Measurements from ENCODE around the gene NUP42.
"Not testable (repeated sequence)": the region's sequence is repeated elsewhere in the genome, so short reads cannot be mapped to it uniquely, and the experiment has no call there.

NUP42 gene

GRCh38 chr7:23181684-23182553, at the start of gene NUP42:
Gene NUP42 (plus strand): TSS chr7:23182048. CDS start chr7:23182086, 38 bp downstream.
- peak; percentile 100 for DNase-seq (ENCODE audit: low read depth)

- DNase-seq (ENCODE audit: low read depth) = no peak
Observed at GRCh38 chr7:23133797-23134196, 48.1 kb upstream of the NUP42 start.

- no peak for DNase-seq (ENCODE audit: low read depth)
Observed at GRCh38 chr7:23135755-23136154, 46.1 kb upstream of the NUP42 start.

GRCh38 chr7:23136216-23136615, 45.6 kb upstream of the NUP42 start:
- peak; percentile 14 for DNase-seq (ENCODE audit: low read depth)

- no peak for DNase-seq (ENCODE audit: low read depth)
Observed at GRCh38 chr7:23157679-23158078, 24.2 kb upstream of the NUP42 start.

GRCh38 chr7:23158546-23158945, 23.3 kb upstream of the NUP42 start:
- DNase-seq (ENCODE audit: low read depth) = no peak

- DNase-seq (ENCODE audit: low read depth) = no peak
Observed at GRCh38 chr7:23161482-23161881, 20.4 kb upstream of the NUP42 start.

GRCh38 chr7:23164846-23165245, 17.0 kb upstream of the NUP42 start:
- DNase-seq (ENCODE audit: low read depth) = no peak

- no peak for DNase-seq (ENCODE audit: low read depth)
Observed at GRCh38 chr7:23165316-23165715, 16.5 kb upstream of the NUP42 start.

GRCh38 chr7:23167691-23168090, 14.2 kb upstream of the NUP42 start:
- no peak for DNase-seq (ENCODE audit: low read depth)

GRCh38 chr7:23168111-23168885, 13.6 kb upstream of the NUP42 start:
- no peak for DNase-seq (ENCODE audit: low read depth)

- no peak for DNase-seq (ENCODE audit: low read depth)
Observed at GRCh38 chr7:23175938-23176337, 5.9 kb upstream of the NUP42 start.

GRCh38 chr7:23183279-23184012, 1.6 kb downstream of the NUP42 start:
- peak; percentile 1 for DNase-seq (ENCODE audit: low read depth)

- DNase-seq (ENCODE audit: low read depth) = no peak
Observed at GRCh38 chr7:23184291-23184690, 2.4 kb downstream of the NUP42 start.

GRCh38 chr7:23184709-23185359, 3.0 kb downstream of the NUP42 start:
- DNase-seq (ENCODE audit: low read depth) = peak; percentile 44

GRCh38 chr7:23185980-23186379, 4.1 kb downstream of the NUP42 start:
- DNase-seq (ENCODE audit: low read depth) = no peak

GRCh38 chr7:23191022-23191421, 9.2 kb downstream of the NUP42 start:
- peak; percentile 2 for DNase-seq (ENCODE audit: low read depth)

GRCh38 chr7:23193650-23194227, 11.9 kb downstream of the NUP42 start:
- not testable (repeated sequence) for DNase-seq (ENCODE audit: low read depth)

- peak; percentile 20 for DNase-seq (ENCODE audit: low read depth)
Observed at GRCh38 chr7:23196306-23196705, 14.5 kb downstream of the NUP42 start.

GRCh38 chr7:23197745-23198144, 15.9 kb downstream of the NUP42 start:
- not testable (repeated sequence) for DNase-seq (ENCODE audit: low read depth)

- no peak for DNase-seq (ENCODE audit: low read depth)
Observed at GRCh38 chr7:23200331-23200730, 18.5 kb downstream of the NUP42 start.

GRCh38 chr7:23204241-23204640, 22.4 kb downstream of the NUP42 start:
- DNase-seq (ENCODE audit: low read depth) = no peak
